Measurements from ENCODE around the gene EMC7. TPM values are rescaled to one million over a fixed set of nuclear protein-coding genes. Genes with fewer than 3 reads are reported as not detected.

The EMC7 gene
- total and polyA plus RNA-seq, 9 of the 15 experiments (the other 6 are each of a cell fraction or from before 2014, with no cell fraction given), result 25.8 to 92.8 (median 49.7) TPM

- H3K9me1 ChIP-seq (ENCODE audit: control insufficient read depth, insufficient read depth, low read length), result no peaks in the 10 kb centered on the region
- peaks cover 17 to 19% of the 10 kb centered on the region in 2 experiments for H3K27me3 ChIP-seq (ENCODE audit: control insufficient read depth in 2 of 2, insufficient read depth in 2 of 2, low read length in 2 of 2)
- H2AFZ ChIP-seq (ENCODE audit: low read depth, low read length), result no peak overlapping the region
- H3K36me3 ChIP-seq (ENCODE audit: control insufficient read depth, insufficient read depth, low read length), result no peaks in the 10 kb centered on the region
- POLR2A ChIA-PET, result interaction anchor here (0.6 to 0.7 kb wide), 2 partner anchors 58 to 71 kb away, joined by 3 read pairs; partner anchors contain the start of genes EMC7 and PGBD4
- peaks cover 5 to 13% of the 10 kb centered on the region in 2 experiments; a peak in 4 of 5 replicates for H3K4me1 ChIP-seq (replicated peaks in 1 of 2; ENCODE audit: control insufficient read depth in 2 of 2, insufficient read depth in 2 of 2, low read length in 2 of 2)
- intact Hi-C loops (cut with micrococcal nuclease) (no loop called here), in situ Hi-C loops (cut with MboI) (no loop called here)
- no peak for DNase-seq (ENCODE audit: extremely low read depth in 1 of 4, low spot score in 3 of 4)
- H4K20me1 ChIP-seq (replicated peaks; ENCODE audit: control insufficient read depth, insufficient read depth, low read length), result peaks cover 7% of the 10 kb centered on the region
- ATAC-seq, result no peak
- no peak for FAIRE-seq
- peak; percentile 71 for TF ChIP-seq PRDM10 (IDR thresholded peaks at IDR 0.05; ENCODE audit: partially characterized antibody)
- TF ChIP-seq ZNF280A (IDR thresholded peaks at IDR 0.05; ENCODE audit: low read depth, partially characterized antibody), result no peak
- TF ChIP-seq HNRNPL (IDR thresholded peaks at IDR 0.05; ENCODE audit: low read depth, low read length), result no peak
- no peak for TF ChIP-seq ZBTB33 (CRISPR knock-in tag; IDR thresholded peaks at IDR 0.05)
- TF ChIP-seq SMAD4 (CRISPR knock-in tag; conservative IDR thresholded peaks at IDR 0.05), result no peak
- no peak for TF ChIP-seq MXD1 (CRISPR knock-in tag; IDR thresholded peaks at IDR 0.05; ENCODE audit: borderline replicate concordance, poor library complexity, severe bottlenecking)
- H3K9me3 ChIP-seq (replicated peaks; ENCODE audit: control insufficient read depth, insufficient read depth, low read depth, low read length), result no peaks in the 10 kb centered on the region
- H3K27ac ChIP-seq (ENCODE audit: extremely low read depth, low read depth, low read length), result no peak overlapping the region
- no peak overlapping the region for H3K9ac ChIP-seq (ENCODE audit: insufficient read depth in 1 of 2, low read depth in 2 of 2, low read length in 2 of 2)
- H3K4me2 ChIP-seq (ENCODE audit: insufficient read depth, low read length), result no peak overlapping the region
- no peaks in the 10 kb centered on the region for H3K79me2 ChIP-seq (ENCODE audit: control insufficient read depth, insufficient read depth, low read length)
- H3K4me3 ChIP-seq, result no peak overlapping the region
- CTCF ChIA-PET (ENCODE audit: low intra/inter-chr PET ratio), result no interaction called here
- BruUV-seq (replicated peaks), result no TSS peak
- 0% methylated on average over 2 of the region's 2 CpGs for WGBS (ENCODE audit: insufficient coverage, low coverage, missing lambda C conversion rate)
These were observed 57.8 kb downstream of the EMC7 start for GRCh38 chr15:34043813-34044212.

Data from K562 (cell line).